ENCODE data around the gene TRIM33.
"Not testable (repeated sequence)": the region's sequence is repeated elsewhere in the genome, so short reads cannot be mapped to it uniquely, and the experiment has no call there.

TRIM33 gene

GRCh38 chr1:114509596-114510273, 1.3 kb downstream of the TRIM33 start:
- DNase-seq: peak; percentile 3

- no peak for DNase-seq
Measured at GRCh38 chr1:114508386-114508898, 2.6 kb downstream of the TRIM33 start.

DNA sequence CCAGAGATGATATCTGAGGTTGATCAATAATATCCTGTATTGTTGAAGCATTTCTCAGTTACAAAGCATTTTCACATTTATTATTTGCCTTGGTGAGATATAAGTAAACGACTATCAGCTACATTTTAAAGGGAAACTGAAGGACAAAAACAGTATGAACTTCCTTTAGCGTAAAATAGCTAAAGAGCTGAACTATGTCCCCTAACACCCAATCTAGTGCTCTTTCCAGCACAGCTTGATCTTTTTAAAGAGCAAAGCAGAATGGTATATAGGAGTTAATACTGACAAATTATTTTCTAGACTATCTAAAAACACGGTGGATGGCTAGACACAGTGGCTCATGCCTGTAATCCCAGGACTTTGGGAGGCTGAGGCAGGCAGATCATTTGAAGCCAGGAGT, 3.5 kb downstream of the TRIM33 start:
- no peak for DNase-seq

DNA sequence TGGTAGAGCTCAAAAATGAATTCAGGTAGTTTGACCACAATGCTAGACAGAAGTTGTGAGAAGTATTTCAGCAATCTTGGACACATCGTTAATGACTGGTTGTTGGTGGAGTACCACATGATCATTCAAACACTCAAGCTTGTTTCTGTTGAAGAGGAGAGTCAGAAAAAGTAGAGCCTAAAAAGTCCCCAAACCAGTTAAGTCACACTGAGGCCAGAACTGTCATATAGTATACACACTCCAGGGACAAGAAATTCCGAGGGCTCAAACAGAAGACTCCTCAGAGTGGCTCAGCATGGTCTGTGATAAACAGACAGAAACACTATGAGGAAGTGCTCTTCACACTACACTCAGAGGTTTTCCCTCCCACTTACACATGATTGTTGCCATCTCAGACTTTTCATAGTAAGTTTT, 5.8 kb downstream of the TRIM33 start:
- no peak for DNase-seq

GRCh38 chr1:114503916-114504422, 7.0 kb downstream of the TRIM33 start:
- no peak for DNase-seq

GRCh38 chr1:114502080-114502479, 8.9 kb downstream of the TRIM33 start:
- DNase-seq: no peak

DNA sequence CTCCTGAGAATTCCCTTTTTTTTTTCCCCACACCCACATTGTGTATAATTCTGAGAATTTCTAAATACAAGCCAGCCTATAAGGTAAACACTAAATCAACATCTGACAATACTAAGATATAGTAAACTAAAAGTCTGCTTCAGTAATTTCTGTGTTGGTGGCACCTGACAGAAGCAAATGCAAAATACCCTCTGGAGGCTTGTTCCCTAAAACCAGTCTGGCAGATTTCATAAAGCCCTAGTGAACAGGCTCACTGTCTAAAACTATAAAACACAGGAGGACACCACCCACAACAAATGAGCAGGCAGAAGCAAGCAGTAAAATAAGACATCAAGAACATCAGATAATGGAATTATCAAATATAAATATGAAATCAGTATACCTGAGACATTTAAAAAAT, 11.5 kb downstream of the TRIM33 start:
- no peak for DNase-seq

DNA sequence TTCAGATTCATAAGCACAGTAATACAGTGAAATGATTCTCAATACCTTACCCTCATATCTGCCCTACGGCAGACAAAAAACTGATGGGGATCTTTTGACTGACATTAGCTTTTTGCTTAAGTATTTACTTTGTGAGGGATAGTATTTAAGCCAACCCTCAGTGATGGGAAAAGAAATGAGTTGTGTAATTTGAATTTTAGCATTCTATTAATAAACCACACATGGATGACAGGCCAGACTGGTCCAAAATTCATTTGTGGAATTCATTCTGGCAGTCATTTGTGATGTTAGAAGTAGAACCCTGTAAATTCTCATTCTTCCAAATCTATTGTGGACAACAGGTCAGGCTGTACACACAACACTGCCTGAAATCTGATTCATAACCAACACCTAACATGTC, 14.9 kb downstream of the TRIM33 start:
- no peak for DNase-seq

- DNase-seq: no peak
Measured at GRCh38 chr1:114495486-114495885, 15.5 kb downstream of the TRIM33 start.

GRCh38 chr1:114492978-114493377, 18.0 kb downstream of the TRIM33 start:
- no peak for DNase-seq

DNA sequence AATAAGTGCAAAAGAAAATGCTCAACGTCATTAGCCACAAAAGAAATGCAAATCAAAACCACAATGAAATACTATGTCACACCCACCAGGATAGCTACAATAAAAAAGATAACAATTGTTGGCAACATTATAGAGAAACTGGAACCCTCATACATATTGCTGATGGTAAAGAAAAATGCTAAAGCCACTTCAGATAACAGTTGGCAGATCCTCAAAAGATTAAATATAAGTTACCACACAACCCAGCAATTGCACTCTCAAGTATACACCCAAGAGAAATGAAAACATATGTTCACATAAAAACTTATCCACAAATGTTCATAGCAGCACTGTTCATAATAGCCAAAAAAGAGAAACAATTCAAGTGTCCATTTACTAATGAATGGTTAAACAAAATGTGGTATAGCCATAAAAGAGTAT, 20.7 kb downstream of the TRIM33 start:
- no peak for DNase-seq

- DNase-seq: no peak
Measured at GRCh38 chr1:114488739-114489138, 22.3 kb downstream of the TRIM33 start.

DNA sequence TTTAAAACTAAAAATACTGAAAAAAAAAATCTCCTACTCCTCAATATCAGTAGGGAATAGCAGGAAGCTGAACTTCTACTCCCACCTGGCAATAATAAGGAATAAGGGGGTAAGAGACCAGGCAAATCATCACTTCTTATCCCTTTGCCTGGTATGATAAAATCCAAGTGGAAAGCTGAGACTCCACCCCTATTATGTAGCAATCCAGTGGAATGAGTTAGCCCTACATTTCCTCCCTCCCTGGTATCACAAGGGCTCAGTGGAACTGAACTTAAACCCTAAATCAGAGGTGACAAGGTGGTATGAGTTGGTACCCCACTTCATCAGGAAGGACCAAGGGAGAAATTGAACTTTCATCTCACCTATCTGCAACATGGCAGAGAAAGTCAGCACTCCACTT, 25.7 kb downstream of the TRIM33 start:
- no peak for DNase-seq

DNA sequence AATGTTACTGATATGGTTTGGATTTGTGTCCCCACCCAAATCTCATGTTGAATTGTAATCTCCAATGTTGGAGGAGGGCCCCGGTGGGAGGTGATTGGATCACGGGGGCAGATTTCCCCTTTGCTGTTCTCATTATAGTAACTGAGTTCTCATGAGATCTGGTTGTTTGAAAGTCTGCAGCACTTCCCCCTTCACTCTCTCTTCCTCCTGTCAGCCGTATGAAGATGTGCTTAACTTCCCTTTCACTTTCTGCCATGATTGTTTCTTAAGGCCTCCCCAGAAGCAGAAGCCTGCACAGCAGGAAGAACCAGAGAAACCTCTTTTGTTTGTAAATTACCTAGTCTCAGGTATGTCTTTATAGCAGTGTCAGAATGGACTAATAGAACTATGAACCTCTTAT, 28.4 kb downstream of the TRIM33 start:
- no peak for DNase-seq

DNA sequence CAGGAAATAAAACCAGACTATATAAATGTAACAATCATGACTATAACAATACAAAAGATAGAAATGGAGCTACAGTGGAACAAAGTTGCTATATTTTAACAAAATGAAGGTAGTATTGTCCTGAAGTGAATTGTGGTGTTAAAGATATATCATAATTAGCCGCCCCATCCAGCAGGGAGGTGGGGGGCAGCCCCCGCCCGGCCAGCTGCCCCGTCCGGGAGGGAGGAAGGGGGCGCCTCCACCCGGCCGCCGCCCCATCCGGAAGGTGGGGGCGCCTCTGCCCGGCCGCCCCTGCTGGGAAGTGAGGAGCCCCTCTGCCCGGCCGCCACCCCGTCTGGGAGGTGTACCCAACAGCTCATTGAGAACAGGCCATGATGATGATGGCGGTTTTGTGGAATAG, 31.4 kb downstream of the TRIM33 start:
- DNase-seq: not testable (repeated sequence)

- no peak for DNase-seq
Measured at GRCh38 chr1:114479134-114479533, 31.9 kb downstream of the TRIM33 start.

- DNase-seq: no peak
Measured at GRCh38 chr1:114473796-114474195, 37.2 kb downstream of the TRIM33 start.

- no peak for DNase-seq
Measured at GRCh38 chr1:114472408-114472807, 38.6 kb downstream of the TRIM33 start.

DNA sequence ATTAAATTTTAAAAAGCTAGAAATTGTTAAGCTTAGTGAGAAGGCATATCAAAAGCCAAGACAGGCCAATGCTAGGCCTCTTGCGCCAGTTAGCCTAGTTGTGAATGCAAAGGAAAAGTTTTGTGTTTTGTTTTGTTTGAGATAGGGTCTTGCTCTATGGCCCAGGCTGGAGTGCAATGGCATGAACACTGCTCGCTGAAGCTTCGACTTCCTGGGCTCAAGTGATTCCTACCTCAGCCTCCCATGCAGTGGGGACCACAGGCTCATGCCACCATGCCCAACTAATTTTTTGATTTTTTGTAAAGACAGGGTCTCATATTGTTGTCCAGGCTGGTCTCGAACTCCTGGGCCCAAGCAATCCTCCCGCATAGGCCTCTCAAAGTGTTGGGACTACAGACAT, 40.3 kb downstream of the TRIM33 start:
- DNase-seq: no peak

GRCh38 chr1:114468710-114469468, 42.1 kb downstream of the TRIM33 start:
- no peak for DNase-seq

DNA sequence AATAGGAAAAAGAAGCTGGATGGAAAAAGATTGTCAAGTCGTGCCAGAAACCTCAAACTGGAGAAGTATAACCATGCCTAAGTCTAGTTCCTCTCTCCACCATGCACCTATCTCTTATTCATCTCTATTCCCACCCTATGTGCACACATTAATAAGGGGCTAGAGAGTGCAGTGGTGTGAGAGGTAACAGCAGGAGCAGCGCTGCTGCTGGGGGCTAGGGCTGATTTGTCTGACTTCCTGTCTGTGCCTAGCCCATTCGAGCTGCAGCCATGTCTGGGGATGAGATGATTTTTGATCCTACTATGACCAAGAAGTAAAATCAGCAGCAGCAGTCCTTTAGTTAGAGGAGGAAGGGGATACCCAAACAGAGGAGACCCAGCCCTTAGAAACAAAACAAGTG, 43.0 kb downstream of the TRIM33 start:
- no peak for DNase-seq

GRCh38 chr1:114467491-114467890, 43.5 kb downstream of the TRIM33 start:
- no peak for DNase-seq

GRCh38 chr1:114466334-114467014, 44.5 kb downstream of the TRIM33 start:
- no peak for DNase-seq

DNA sequence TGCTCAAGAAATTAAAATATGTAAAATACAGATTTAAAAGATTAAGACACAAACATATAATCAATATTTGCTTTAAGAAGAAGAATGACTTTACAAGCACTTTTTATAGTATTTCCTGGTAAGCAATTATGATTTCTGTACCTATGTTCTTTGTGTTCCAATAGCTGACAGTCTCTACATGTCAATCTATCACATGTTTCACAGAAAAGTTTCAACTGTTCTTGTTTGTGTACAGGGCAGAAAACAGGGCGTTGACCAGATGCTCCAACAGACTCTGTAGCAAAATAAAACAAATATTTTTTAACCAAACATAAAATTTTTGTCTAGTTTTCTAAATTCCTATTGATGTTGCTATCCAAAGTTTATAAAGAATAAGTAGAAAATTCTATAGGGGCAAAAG, 48.0 kb downstream of the TRIM33 start:
- DNase-seq: no peak

Data from retina (tissue), 1 donor.